PC-9 (cell line): ENCODE data around the gene TMA7.

ENCODE experiments used
- EZH2 ChIP-seq: fragments of 200-600 bp; sonication (generic); IDR thresholded peaks from 2 replicates; pipeline ENCODE4 v1.8.0; 2017; ENCODE audit warnings: antibody characterized with exemption, low read depth
- TF ChIP-seq, protein P1 (sequence below): fragments of 200-600 bp; sonication (generic); conservative IDR thresholded peaks from 2 replicates; pipeline ENCODE4 v1.6.1; 2017; ENCODE audit warnings: mixed run types, antibody characterized with exemption, mild to moderate bottlenecking, moderate library complexity

DNA sequence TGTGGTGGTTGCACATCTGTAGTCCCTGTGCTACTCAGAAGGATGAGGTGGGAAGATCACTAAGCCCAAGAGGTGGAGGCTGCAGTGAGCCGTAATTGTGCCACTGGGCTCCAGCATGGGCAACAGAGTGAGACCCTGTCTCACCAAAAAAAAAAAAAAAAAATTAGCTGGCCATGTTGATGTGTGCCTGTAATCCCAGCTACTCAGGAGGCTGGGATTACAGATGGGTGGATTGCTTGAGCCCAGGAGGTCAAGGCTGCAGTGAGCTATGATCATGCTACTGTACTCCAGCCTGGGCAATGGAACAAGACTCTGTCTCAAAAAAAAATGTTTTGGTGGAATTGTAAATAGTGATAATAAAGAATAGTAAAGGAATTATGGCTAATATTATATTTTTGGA, 16.4 kb downstream of the TMA7 start:
- TF ChIP-seq, protein P1, sequence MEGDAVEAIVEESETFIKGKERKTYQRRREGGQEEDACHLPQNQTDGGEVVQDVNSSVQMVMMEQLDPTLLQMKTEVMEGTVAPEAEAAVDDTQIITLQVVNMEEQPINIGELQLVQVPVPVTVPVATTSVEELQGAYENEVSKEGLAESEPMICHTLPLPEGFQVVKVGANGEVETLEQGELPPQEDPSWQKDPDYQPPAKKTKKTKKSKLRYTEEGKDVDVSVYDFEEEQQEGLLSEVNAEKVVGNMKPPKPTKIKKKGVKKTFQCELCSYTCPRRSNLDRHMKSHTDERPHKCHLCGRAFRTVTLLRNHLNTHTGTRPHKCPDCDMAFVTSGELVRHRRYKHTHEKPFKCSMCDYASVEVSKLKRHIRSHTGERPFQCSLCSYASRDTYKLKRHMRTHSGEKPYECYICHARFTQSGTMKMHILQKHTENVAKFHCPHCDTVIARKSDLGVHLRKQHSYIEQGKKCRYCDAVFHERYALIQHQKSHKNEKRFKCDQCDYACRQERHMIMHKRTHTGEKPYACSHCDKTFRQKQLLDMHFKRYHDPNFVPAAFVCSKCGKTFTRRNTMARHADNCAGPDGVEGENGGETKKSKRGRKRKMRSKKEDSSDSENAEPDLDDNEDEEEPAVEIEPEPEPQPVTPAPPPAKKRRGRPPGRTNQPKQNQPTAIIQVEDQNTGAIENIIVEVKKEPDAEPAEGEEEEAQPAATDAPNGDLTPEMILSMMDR, result no peak
- no peak for TF ChIP-seq EZH2
